ENCODE measurements around the gene VN1R5. TPM values are rescaled to one million over a fixed set of nuclear protein-coding genes. Genes with fewer than 3 reads are reported as not detected.

Gene VN1R5
- total and polyA plus RNA-seq, 2 of the 4 experiments (the other 2 are of a cell fraction): not detected

DNA sequence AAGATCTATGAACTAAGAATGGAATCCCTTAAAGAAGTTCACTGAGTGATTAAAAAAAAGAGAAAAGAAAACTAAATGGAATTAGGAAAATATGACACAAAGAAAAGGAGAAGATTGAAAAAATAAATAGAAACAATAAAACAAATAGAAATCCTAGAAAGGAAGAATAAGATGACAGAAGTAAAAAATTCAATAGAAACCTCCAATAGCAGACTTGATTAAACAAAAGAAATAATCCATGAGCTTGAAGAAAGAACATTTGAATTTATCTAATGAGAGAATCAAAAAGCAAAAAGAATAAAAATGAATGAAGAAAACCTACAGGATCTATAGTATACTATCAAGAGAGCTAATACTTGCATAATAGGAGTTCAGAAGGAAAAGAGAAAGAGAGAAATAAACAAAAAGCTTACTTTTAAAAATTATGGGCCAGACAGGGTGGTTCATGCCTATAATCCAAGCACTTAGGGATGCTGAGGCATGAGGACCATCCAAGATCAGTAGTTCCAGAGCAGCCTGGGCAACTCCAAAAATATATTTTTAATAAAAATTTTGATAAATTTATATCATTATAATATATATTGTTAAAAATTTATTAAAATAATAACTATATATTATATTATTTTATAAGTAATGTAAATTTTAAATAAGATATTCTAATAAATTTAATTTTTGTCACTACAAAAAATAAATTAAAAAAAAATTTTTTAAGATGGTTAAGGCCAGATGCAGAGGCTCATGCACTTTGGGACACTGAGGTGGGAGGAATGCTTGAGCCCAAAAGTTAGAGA lies 9.4 kb upstream of the VN1R5 start:
- Histone ChIP-seq H3K4ac (ENCODE audit: low read depth, low read length) (no peak overlapping the region), H4K5ac (ENCODE audit: low read depth, low read length) (no peak overlapping the region), H3K56ac (ENCODE audit: extremely low read depth, insufficient read depth, low read length) (no peak overlapping the region), H3K4me1 (ENCODE audit: control insufficient read depth, insufficient read depth, low read length) (no peaks in the 10 kb centered on the region), H3K4me2 (ENCODE audit: low read depth, low read length) (no peak overlapping the region), H3K4me3 (ENCODE audit: insufficient read depth, low read depth, low read length) (no peak overlapping the region), H3K23ac (ENCODE audit: low read depth, low read length) (no peak overlapping the region), H2AK9ac (replicated peaks; ENCODE audit: low read depth, low read length, poor library complexity) (no peak overlapping the region), H3K79me1 (ENCODE audit: low read depth in 1 of 2, low read length in 2 of 2) (no peaks in the 10 kb centered on the region), H3K9ac (ENCODE audit: low read depth, low read length) (no peak overlapping the region), H3K27me3 (ENCODE audit: control insufficient read depth, insufficient read depth, low read length) (no peaks in the 10 kb centered on the region), H3K14ac (replicated peaks; ENCODE audit: low read depth, low read length) (no peak overlapping the region), H2BK5ac (ENCODE audit: low read depth, low read length, poor library complexity, severe bottlenecking) (no peak overlapping the region), H4K91ac (ENCODE audit: insufficient read depth, low read depth, low read length) (no peak overlapping the region), H2BK15ac (ENCODE audit: low read depth, low read length) (no peak overlapping the region), H3K9me1 (ENCODE audit: insufficient read depth, low read length) (no peaks in the 10 kb centered on the region), H4K8ac (ENCODE audit: low read depth in 2 of 2, low read length in 2 of 2) (no peak overlapping the region), H3K36me3 (ENCODE audit: control insufficient read depth, insufficient read depth, low read length) (no peaks in the 10 kb centered on the region), H2BK120ac (ENCODE audit: low read depth, low read length) (no peak overlapping the region), H3K27ac (ENCODE audit: insufficient read depth, low read length) (no peak overlapping the region), H2AK5ac (ENCODE audit: low read depth, low read length) (no peak overlapping the region), H2BK20ac (ENCODE audit: low read depth, low read length) (no peak overlapping the region), H2AFZ (replicated peaks; ENCODE audit: low read length, poor library complexity) (no peak overlapping the region), H4K20me1 (ENCODE audit: insufficient read depth, low read length) (no peaks in the 10 kb centered on the region), H3K18ac (ENCODE audit: low read depth, low read length) (no peak overlapping the region), H3K9me3 (ENCODE audit: control insufficient read depth, insufficient read depth, low read length) (peaks cover 3% of the 10 kb centered on the region)
- BruUV-seq (replicated peaks): no TSS peak
- TF ChIP-seq RFX5 (IDR thresholded peaks at IDR 0.05; ENCODE audit: low read depth, low read length): no peak
- TF ChIP-seq, protein P1, sequence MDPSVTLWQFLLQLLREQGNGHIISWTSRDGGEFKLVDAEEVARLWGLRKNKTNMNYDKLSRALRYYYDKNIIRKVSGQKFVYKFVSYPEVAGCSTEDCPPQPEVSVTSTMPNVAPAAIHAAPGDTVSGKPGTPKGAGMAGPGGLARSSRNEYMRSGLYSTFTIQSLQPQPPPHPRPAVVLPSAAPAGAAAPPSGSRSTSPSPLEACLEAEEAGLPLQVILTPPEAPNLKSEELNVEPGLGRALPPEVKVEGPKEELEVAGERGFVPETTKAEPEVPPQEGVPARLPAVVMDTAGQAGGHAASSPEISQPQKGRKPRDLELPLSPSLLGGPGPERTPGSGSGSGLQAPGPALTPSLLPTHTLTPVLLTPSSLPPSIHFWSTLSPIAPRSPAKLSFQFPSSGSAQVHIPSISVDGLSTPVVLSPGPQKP (IDR thresholded peaks at IDR 0.05; ENCODE audit: borderline replicate concordance, low read depth, low read length): no peak
- TF ChIP-seq, protein P2, sequence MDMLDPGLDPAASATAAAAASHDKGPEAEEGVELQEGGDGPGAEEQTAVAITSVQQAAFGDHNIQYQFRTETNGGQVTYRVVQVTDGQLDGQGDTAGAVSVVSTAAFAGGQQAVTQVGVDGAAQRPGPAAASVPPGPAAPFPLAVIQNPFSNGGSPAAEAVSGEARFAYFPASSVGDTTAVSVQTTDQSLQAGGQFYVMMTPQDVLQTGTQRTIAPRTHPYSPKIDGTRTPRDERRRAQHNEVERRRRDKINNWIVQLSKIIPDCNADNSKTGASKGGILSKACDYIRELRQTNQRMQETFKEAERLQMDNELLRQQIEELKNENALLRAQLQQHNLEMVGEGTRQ (IDR thresholded peaks at IDR 0.05; ENCODE audit: low read depth, low read length): no peak
- TF ChIP-seq FOS (IDR thresholded peaks at IDR 0.05; ENCODE audit: low read depth, low read length): no peak
- TF ChIP-seq POLR2A (IDR thresholded peaks at IDR 0.05; ENCODE audit: low read depth, low read length): no peak
- no peak for TF ChIP-seq BHLHE40 (IDR thresholded peaks at IDR 0.05; ENCODE audit: low read depth, low read length)
- no peak for TF ChIP-seq CTCF (conservative IDR thresholded peaks at IDR 0.05; ENCODE audit: low read depth, low read length)
- no peak for TF ChIP-seq CEBPB (IDR thresholded peaks at IDR 0.05; ENCODE audit: low read depth, low read length)
- TF ChIP-seq MAFK (IDR thresholded peaks at IDR 0.05; ENCODE audit: low read depth, low read length): no peak
- no peak for TF ChIP-seq MAZ (IDR thresholded peaks at IDR 0.05; ENCODE audit: borderline replicate concordance, low read depth, low read length)
- no peak for TF ChIP-seq SMC3 (IDR thresholded peaks at IDR 0.05; ENCODE audit: low read depth, low read length)
- TF ChIP-seq NFE2L2 (IDR thresholded peaks at IDR 0.05; ENCODE audit: low read depth, low read length): no peak
- TF ChIP-seq RAD21 (IDR thresholded peaks at IDR 0.05; ENCODE audit: low read length): no peak
- TF ChIP-seq MXI1 (IDR thresholded peaks at IDR 0.05; ENCODE audit: borderline replicate concordance, low read depth, low read length): no peak
- no peak for TF ChIP-seq CHD1 (IDR thresholded peaks at IDR 0.05; ENCODE audit: low read depth, low read length)
- TF ChIP-seq RCOR1 (IDR thresholded peaks at IDR 0.05; ENCODE audit: insufficient replicate concordance, low read length): no peak
- ATAC-seq (ENCODE audit: low read depth): no peak
- ChIA-PET CTCF (no interaction called here), POLR2A (ENCODE audit: unreplicated experiment) (interaction anchor here (0.6 kb wide), 1 partner anchor 175 kb away, joined by 4 read pairs; no protein-coding TSS in a partner anchor)
- dilution Hi-C loops (cut with HindIII; ENCODE audit: low sequenced_read_pairs, unreplicated experiment): no loop called here
- in situ Hi-C loops (cut with MboI; ENCODE audit: low sequenced_read_pairs): no loop called here
- intact Hi-C loops (cut with micrococcal nuclease): no loop called here
- DNase-seq: no peak
